ENCODE measurements around the gene AKR1A1. TPM values are rescaled to one million over a fixed set of nuclear protein-coding genes. Genes with fewer than 3 reads are reported as not detected.
"Not testable (repeated sequence)": the region's sequence is repeated elsewhere in the genome, so short reads cannot be mapped to it uniquely, and the experiment has no call there.

Gene AKR1A1
- total RNA-seq, 4 donors from 2014 or later, result 15.6 to 40.1 (median 37.1) TPM

- peak overlapping the region in 1 of 4 donors; percentile 20 for H3K4me3 ChIP-seq
- no peak for TF ChIP-seq POLR2A (IDR thresholded peaks at IDR 0.05)
- TF ChIP-seq CTCF (IDR thresholded peaks at IDR 0.05 in 4 of 5, conservative IDR thresholded peaks at IDR 0.05 in 1 of 5), result no peak
- DNase-seq, result no peak
- H3K4me1 ChIP-seq, result peaks cover 15 to 18% of the 10 kb centered on the region in 2 donors
- no peaks in the 10 kb centered on the region for H3K9me3 ChIP-seq
- in situ Hi-C loops (cut with MboI; ENCODE audit: low sequenced_read_pairs in 4 of 4), result loop anchor here in 2 of 4 donors (10.0 to 25.0 kb wide), 2 partner anchors 46 to 732 kb away; partner anchors contain the start of genes BEST4 (in 1 of the 2) and RPS8 (in 1 of the 2)
- intact Hi-C loops (cut with DNase I; ENCODE audit: low total_unique reads), result no loop called here
- peak overlapping the region; percentile 1 to 92 (median 10) for H3K27ac ChIP-seq
- ATAC-seq, result no peak
- H3K27me3 ChIP-seq, result no peaks in the 10 kb centered on the region
- H3K36me3 ChIP-seq, result peaks cover 7 to 38% of the 10 kb centered on the region in 2 donors
Measured at GRCh38 chr1:45518910-45519309, 31.7 kb upstream of the AKR1A1 start.

GRCh38 chr1:45519774-45520173, 30.9 kb upstream of the AKR1A1 start:
- DNase-seq; H3K4me3 ChIP-seq; ATAC-seq; intact Hi-C loops (cut with DNase I; ENCODE audit: low total_unique reads); H3K27me3 ChIP-seq; H3K9me3 ChIP-seq: not testable (repeated sequence)
- Histone ChIP-seq H3K4me1 (peaks cover 15 to 18% of the 10 kb centered on the region in 2 donors), H3K36me3 (peaks cover 1 to 29% of the 10 kb centered on the region in 2 donors), H3K27ac (peak overlapping the region in 2 of 4 donors; percentile 13 to 92)
- in situ Hi-C loops (cut with MboI; ENCODE audit: low sequenced_read_pairs in 4 of 4), result loop anchor here in 2 of 4 donors (10.0 to 25.0 kb wide), 2 partner anchors 45 to 732 kb away; partner anchors contain the start of genes BEST4 (in 1 of the 2) and RPS8 (in 1 of the 2)

GRCh38 chr1:45521413-45522323, 29.0 kb upstream of the AKR1A1 start, which contains the start of gene PRDX1:
TSS of gene PRDX1 (minus strand) at chr1:45521884. CDS start at chr1:45519043, 2,841 bp downstream.
- Histone ChIP-seq H3K36me3 (peaks cover 0 to 13% of the 10 kb centered on the region in 2 donors), H3K9me3 (no peaks in the 10 kb centered on the region), H3K4me1 (peaks cover 15 to 18% of the 10 kb centered on the region in 2 donors), H3K27me3 (no peaks in the 10 kb centered on the region), H3K27ac (peak within 1 kb of the TSS; percentile 89 to 98 (median 94)), H3K4me3 (peak within 1 kb of the TSS; percentile 86 to 99 (median 96))
- TF ChIP-seq CTCF (IDR thresholded peaks at IDR 0.05 in 4 of 5, conservative IDR thresholded peaks at IDR 0.05 in 1 of 5) (peak in 2 of 5 experiments; percentile 21 to 23), POLR2A (IDR thresholded peaks at IDR 0.05) (peak; percentile 99)
- in situ Hi-C loops (cut with MboI; ENCODE audit: low sequenced_read_pairs in 4 of 4) (loop anchor here in 1 of 4 donors (25.0 kb wide), 1 partner anchor 734 kb away; the partner anchor contains the start of genes BEST4 and RPS8), intact Hi-C loops (cut with DNase I; ENCODE audit: low total_unique reads) (loop anchor here (1.0 kb wide), 1 partner anchor 29 kb away; the partner anchor contains the start of gene AKR1A1)
- peak; percentile 95 for DNase-seq
- ATAC-seq, result peak; percentile 97 to 98

- peaks cover 0 to 5% of the 10 kb centered on the region in 2 donors for H3K36me3 ChIP-seq
- in situ Hi-C loops (cut with MboI; ENCODE audit: low sequenced_read_pairs in 4 of 4), result loop anchor here in 1 of 4 donors (25.0 kb wide), 1 partner anchor 735 kb away; the partner anchor contains the start of genes BEST4 and RPS8
- intact Hi-C loops (cut with DNase I; ENCODE audit: low total_unique reads), result no loop called here
Measured at GRCh38 chr1:45522324-45523104, 28.1 kb upstream of the AKR1A1 start.

GRCh38 chr1:45523516-45523915, 27.1 kb upstream of the AKR1A1 start:
- H3K36me3 ChIP-seq; intact Hi-C loops (cut with DNase I; ENCODE audit: low total_unique reads); H3K4me3 ChIP-seq; H3K9me3 ChIP-seq; DNase-seq; H3K27ac ChIP-seq; H3K27me3 ChIP-seq; ATAC-seq: not testable (repeated sequence)
- in situ Hi-C loops (cut with MboI; ENCODE audit: low sequenced_read_pairs in 4 of 4), result loop anchor here in 1 of 4 donors (25.0 kb wide), 1 partner anchor 736 kb away; the partner anchor contains the start of genes BEST4 and RPS8
- H3K4me1 ChIP-seq, result peaks cover 15 to 18% of the 10 kb centered on the region in 2 donors

More at GRCh38 chr1:45522324-45523104, 28.1 kb upstream of the AKR1A1 start:
- no peak for DNase-seq
- peaks cover 15 to 18% of the 10 kb centered on the region in 2 donors for H3K4me1 ChIP-seq
- no peak for TF ChIP-seq POLR2A (IDR thresholded peaks at IDR 0.05)
- TF ChIP-seq CTCF (IDR thresholded peaks at IDR 0.05 in 4 of 5, conservative IDR thresholded peaks at IDR 0.05 in 1 of 5), result no peak
- ATAC-seq, result peak; percentile 7 to 11
- H3K27me3 ChIP-seq, result no peaks in the 10 kb centered on the region
- peak overlapping the region; percentile 86 to 99 (median 96) for H3K4me3 ChIP-seq
- H3K9me3 ChIP-seq, result no peaks in the 10 kb centered on the region
- H3K27ac ChIP-seq, result peak overlapping the region; percentile 89 to 98 (median 94)

- ATAC-seq; intact Hi-C loops (cut with DNase I; ENCODE audit: low total_unique reads); H3K27me3 ChIP-seq; H3K9me3 ChIP-seq; H3K36me3 ChIP-seq; H3K4me3 ChIP-seq; H3K27ac ChIP-seq; DNase-seq: not testable (repeated sequence)
- in situ Hi-C loops (cut with MboI; ENCODE audit: low sequenced_read_pairs in 4 of 4), result loop anchor here in 1 of 4 donors (25.0 kb wide), 1 partner anchor 737 kb away; the partner anchor contains the start of genes BEST4 and RPS8
- H3K4me1 ChIP-seq, result peaks cover 11 to 13% of the 10 kb centered on the region in 2 donors
Measured at GRCh38 chr1:45523975-45524374, 26.7 kb upstream of the AKR1A1 start.

All from gastrocnemius medialis (tissue), 4 donors.